CD4-positive, alpha-beta T cell (primary cell): ENCODE results near the gene LRIF1. TPM values are rescaled to one million over a fixed set of nuclear protein-coding genes. Genes with fewer than 3 reads are reported as not detected.

Source experiments
- ATAC-seq: fragments of 200-7000 bp; cut with Tn5 transposase; one replicate; pipeline ENCODE4 v1.10.0; 2022; ENCODE audit warnings: mild to moderate bottlenecking; ENCODE audit not compliant: poor library complexity
- CTCF ChIA-PET: fragments of 350-600 bp; sonication (Branson Sonifier 250); formaldehyde crosslinking; loops from one replicate; lab custom pipeline; 2021; ENCODE audit warnings: antibody characterized with exemption, inconsistent platforms; lab: Charles Lee
- POLR2A ChIA-PET: fragments of 350-600 bp; sonication (Branson Sonifier 250); formaldehyde crosslinking; loops from one replicate; lab custom pipeline; 2021; ENCODE audit warnings: antibody characterized with exemption, inconsistent platforms; lab: Charles Lee
- DNase-seq, 14 experiments: peaks; one replicate each; pipeline ENCODE4 v3.0.0-alpha.2; 2013 to 2020; ENCODE audit warnings: mixed read lengths in 2 of 14
- H3K27ac ChIP-seq, 2 donors: one replicate each; pipeline versions ENCODE4 v1.5.1 to v1.7.0; 2013; ENCODE audit warnings: low read length in 2 of 2, low read depth in 1 of 2, mild to moderate bottlenecking in 1 of 2
- H3K27me3 ChIP-seq, 2 experiments: 1 replicate in 1 of 2; 2 replicates in 1 of 2; pipeline versions ENCODE4 v1.6.1 to v1.7.0; 2013; ENCODE audit warnings: low read length in 2 of 2, control low read depth in 1 of 2, mild to moderate bottlenecking in 1 of 2, moderate library complexity in 1 of 2; ENCODE audit not compliant: insufficient read depth in 2 of 2, control insufficient read depth in 1 of 2
- H3K36me3 ChIP-seq: one replicate; pipeline ENCODE4 v1.6.1; 2013; ENCODE audit warnings: low read length, control low read depth; ENCODE audit not compliant: insufficient read depth
- H3K4me1 ChIP-seq: one replicate; pipeline ENCODE4 v1.6.1; 2013; ENCODE audit warnings: low read length, control low read depth; ENCODE audit not compliant: insufficient read depth
- H3K4me3 ChIP-seq: one replicate; pipeline ENCODE4 v1.5.1; 2013; ENCODE audit warnings: mild to moderate bottlenecking, low read length, moderate library complexity
- H3K9me3 ChIP-seq, 2 experiments: 1 replicate in 1 of 2; 2 replicates in 1 of 2; pipeline versions ENCODE4 v1.6.1 to v1.7.0; 2013; ENCODE audit warnings: low read length in 2 of 2, mild to moderate bottlenecking in 2 of 2, control low read depth in 1 of 2, moderate library complexity in 1 of 2; ENCODE audit not compliant: control insufficient read depth in 1 of 2, insufficient read depth in 1 of 2
- H3K27ac Mint-ChIP-seq: one replicate; pipeline ENCODE4 v1.8.0; 2020; ENCODE audit warnings: mixed read lengths
- H3K27me3 Mint-ChIP-seq: one replicate; pipeline ENCODE4 v1.8.0; 2021; ENCODE audit warnings: mixed read lengths
- H3K36me3 Mint-ChIP-seq: one replicate; pipeline ENCODE4 v1.8.0; 2021; ENCODE audit warnings: low read depth, mixed read lengths
- H3K4me1 Mint-ChIP-seq: one replicate; pipeline ENCODE4 v1.8.0; 2021; ENCODE audit warnings: low read depth, mixed read lengths
- H3K4me3 Mint-ChIP-seq: one replicate; pipeline ENCODE4 v1.8.0; 2020; ENCODE audit warnings: mild to moderate bottlenecking, mixed read lengths
- H3K9me3 Mint-ChIP-seq: one replicate; pipeline ENCODE4 v1.8.0; 2020; ENCODE audit warnings: mixed read lengths
- CTCF ChIP-seq: fragments of 200-600 bp; IDR thresholded peaks from one replicate; pipeline ENCODE4 v1.8.0; 2022; ENCODE audit warnings: antibody characterized with exemption, mild to moderate bottlenecking
- intact Hi-C, 2 experiments: fragments of 100-400 bp; cut with DNase I in 1 of 2; cut with micrococcal nuclease in 1 of 2; formaldehyde crosslinking; loops; one replicate each; pipeline versions ENCODE4 v1.15.1 to v1.9.0; 2023 to 2025; cut with DNase I, micrococcal nuclease
- total RNA-seq, 174 experiments: library from RNA in 2 of 174; stranded (reverse) in 2 of 174; gene quantifications; one replicate each; pipeline ENCODE4 v1.2.3 and lab custom pipeline; 2021 to 2026

The LRIF1 gene
- total RNA-seq, 2 experiments from 2014 or later = 1.6 to 1.8 TPM

DNA sequence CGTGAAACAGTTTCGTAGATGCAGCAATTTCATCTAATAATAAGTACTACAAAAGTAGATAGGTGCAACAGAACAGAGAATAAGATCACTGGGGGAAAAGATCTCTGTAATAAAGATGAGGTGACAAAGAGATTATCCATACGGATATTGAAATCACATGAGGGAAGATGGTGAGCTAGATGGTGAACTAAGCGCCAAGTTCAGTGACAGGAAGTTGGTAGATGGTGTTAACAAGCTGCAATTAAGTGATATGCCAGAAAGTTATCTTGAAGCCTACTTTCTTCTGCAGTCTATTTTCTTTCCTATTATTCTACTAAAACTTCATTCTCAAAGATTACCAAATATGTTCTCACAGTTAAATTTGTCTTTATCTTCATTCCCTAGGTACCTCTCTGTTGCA, 7.1 kb downstream of the LRIF1 start:
- H3K27me3 ChIP-seq = no peaks in the 10 kb centered on the region
- peaks cover 11% of the 10 kb centered on the region for H3K36me3 ChIP-seq
- DNase-seq = no peak
- intact Hi-C loops = no loop called here
- no peak for ATAC-seq
- ChIA-PET CTCF (interaction anchor here (0.6 kb wide), 1 partner anchor 906 kb away, joined by 3 read pairs; no protein-coding TSS in a partner anchor), POLR2A (interaction anchor here (0.7 kb wide), 1 partner anchor 198 kb away, joined by 4 read pairs; no protein-coding TSS in a partner anchor)
- peaks cover 11% of the 10 kb centered on the region for H3K9me3 Mint-ChIP-seq
- peaks cover 12 to 53% of the 10 kb centered on the region in 2 experiments for H3K9me3 ChIP-seq
- TF ChIP-seq CTCF = no peak
- H3K4me1 Mint-ChIP-seq = peaks cover 14% of the 10 kb centered on the region
- H3K27me3 Mint-ChIP-seq = no peaks in the 10 kb centered on the region
- no peaks in the 10 kb centered on the region for H3K4me1 ChIP-seq
- H3K4me3 ChIP-seq = no peak overlapping the region
- no peak overlapping the region for H3K27ac Mint-ChIP-seq
- no peak overlapping the region for H3K27ac ChIP-seq
- no peak overlapping the region for H3K4me3 Mint-ChIP-seq
- peaks cover 17% of the 10 kb centered on the region for H3K36me3 Mint-ChIP-seq

DNA sequence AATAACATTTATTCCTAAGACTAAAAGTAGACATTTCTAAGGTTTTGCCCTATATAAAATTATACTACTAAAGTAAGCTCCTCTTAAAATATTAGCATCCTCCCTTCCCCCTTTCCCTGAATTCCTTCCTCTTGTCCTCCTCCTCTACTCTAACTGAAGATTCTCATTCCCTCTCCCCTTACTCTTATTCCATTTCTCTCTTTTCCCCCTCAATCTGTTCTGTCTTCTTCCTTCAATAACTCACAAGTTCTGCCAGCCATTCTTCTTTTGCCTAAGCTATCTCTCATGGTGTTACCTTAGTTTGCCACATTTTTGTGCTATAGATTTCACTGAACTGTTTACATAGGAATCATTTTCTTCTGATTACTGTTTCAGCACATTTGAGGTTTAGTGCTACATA, 10.7 kb downstream of the LRIF1 start:
- ChIA-PET POLR2A (interaction anchor here (1.9 kb wide), 1 partner anchor 11 kb away, joined by 8 read pairs; the partner anchor contains the start of gene LRIF1), CTCF (no interaction called here)
- ATAC-seq (no peak), DNase-seq (no peak)
- H3K4me1 ChIP-seq = no peaks in the 10 kb centered on the region
- peaks cover 15% of the 10 kb centered on the region for H3K36me3 ChIP-seq
- no peak overlapping the region for H3K27ac Mint-ChIP-seq
- peaks cover 10% of the 10 kb centered on the region for H3K36me3 Mint-ChIP-seq
- H3K9me3 Mint-ChIP-seq = peaks cover 13% of the 10 kb centered on the region
- H3K27me3 Mint-ChIP-seq = no peaks in the 10 kb centered on the region
- H3K27me3 ChIP-seq = no peaks in the 10 kb centered on the region
- peaks cover 10 to 40% of the 10 kb centered on the region in 2 experiments for H3K9me3 ChIP-seq
- H3K4me3 ChIP-seq = no peak overlapping the region
- H3K4me1 Mint-ChIP-seq = no peaks in the 10 kb centered on the region
- TF ChIP-seq CTCF = no peak
- intact Hi-C loops = no loop called here
- no peak overlapping the region for H3K4me3 Mint-ChIP-seq
- H3K27ac ChIP-seq = no peak overlapping the region

DNA sequence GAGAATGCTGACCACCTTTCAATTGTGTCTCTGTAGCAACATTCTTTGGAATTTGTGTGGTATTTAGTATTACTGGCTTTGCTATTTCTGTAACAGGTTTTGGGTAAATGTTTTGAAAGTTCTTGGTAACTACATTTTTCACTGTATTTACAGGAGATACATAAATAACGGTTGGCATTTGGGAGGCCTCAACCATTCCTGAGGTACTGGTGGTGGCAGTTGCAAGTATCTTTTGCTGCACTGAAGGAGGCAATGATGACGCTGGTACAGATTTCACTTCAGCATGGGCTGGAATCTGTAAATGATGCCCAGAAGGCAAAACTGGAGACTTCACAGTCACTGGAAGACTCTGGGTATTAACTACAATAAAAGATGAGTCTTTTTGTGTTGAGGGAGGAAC, 11.7 kb downstream of the LRIF1 start:
- H3K27me3 ChIP-seq = no peaks in the 10 kb centered on the region
- Mint-ChIP-seq H3K36me3 (peaks cover 20% of the 10 kb centered on the region), H3K27ac (no peak overlapping the region), H3K4me1 (no peaks in the 10 kb centered on the region), H3K27me3 (no peaks in the 10 kb centered on the region), H3K4me3 (no peak overlapping the region), H3K9me3 (peaks cover 14% of the 10 kb centered on the region)
- TF ChIP-seq CTCF = no peak
- CTCF ChIA-PET = no interaction called here
- H3K27ac ChIP-seq = no peak overlapping the region
- H3K36me3 ChIP-seq = peaks cover 19% of the 10 kb centered on the region
- intact Hi-C loops = no loop called here
- no peak overlapping the region for H3K4me3 ChIP-seq
- ATAC-seq (no peak), DNase-seq (no peak)
- peaks cover 6 to 31% of the 10 kb centered on the region in 2 experiments for H3K9me3 ChIP-seq
- no peaks in the 10 kb centered on the region for H3K4me1 ChIP-seq
- POLR2A ChIA-PET = no interaction called here
